ENCODE data around the gene ORAI3.

Gene ORAI3

DNA sequence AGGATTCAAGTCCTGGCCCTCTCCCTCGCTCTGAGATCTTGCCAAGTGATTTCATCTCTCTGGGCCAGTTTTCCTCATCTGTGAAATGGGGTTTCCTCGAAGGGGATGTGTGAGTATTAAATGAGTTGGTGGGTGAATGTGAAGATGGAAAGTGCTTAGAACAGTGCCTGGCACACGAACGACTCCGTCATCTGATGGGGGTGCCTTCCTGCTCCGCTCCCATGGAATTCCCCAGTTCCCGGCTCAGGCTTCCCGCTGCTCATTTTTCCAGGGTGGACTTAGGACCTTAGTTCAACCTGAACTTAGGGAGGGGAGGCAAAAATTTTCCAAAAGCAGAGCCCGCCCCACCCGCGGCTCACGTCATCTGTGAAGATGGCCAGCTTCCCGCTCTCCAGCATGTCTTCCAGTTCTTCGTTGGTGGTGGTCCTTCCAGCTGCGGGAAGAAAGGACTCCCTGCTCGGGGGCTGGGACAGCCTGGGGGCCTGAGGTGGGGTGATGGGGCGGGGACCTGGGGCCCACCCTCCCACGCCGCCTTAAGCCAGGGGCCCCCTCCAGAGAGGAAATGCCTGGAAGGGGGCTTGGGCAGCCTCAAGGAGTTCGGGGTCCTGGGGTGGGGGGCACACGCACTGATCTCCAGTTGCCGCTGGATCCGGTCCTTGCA is 47.6 kb downstream of the ORAI3 start (continued):
- no peak for TF ChIP-seq TCF7L2 (IDR thresholded peaks at IDR 0.05; ENCODE audit: borderline replicate concordance, low read depth, low read length)
- TF ChIP-seq ZNF837 (tag by site-specific recombination; IDR thresholded peaks at IDR 0.05): no peak

DNA sequence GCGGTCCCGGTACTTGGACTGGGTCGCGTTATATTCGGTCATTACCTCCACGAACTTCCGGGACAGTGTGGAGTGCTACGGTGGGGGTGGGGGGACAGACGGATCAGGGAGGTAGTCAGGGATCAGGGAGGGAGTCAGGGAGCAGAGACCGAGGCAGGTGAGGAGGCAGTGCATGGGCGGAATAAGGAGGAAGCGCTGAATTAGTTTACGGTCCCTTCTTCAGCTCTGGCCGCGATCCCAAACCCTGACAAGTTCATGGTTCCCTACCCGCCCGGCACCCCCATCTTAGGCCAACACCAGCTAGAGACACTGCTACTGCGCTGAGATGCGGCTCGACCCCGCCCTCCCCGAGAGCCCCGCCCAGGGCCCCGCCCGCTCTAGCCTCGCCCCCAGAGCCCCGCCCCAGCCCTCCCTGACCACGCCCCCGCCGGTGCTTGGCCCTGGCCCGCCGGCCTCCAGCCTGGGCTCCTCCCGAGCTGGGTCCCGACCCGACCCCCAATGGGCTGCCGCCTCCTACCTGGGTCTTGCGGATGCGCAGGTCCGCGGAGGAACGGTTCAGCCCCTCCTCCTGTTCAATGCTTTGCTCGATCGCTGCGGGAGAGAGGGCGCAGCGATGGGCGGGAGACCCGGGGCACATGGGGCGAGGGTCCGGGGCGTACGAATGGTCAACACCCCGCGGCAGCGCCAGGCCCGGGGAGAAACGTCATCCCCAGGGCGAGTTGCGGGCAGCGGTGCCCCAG is 48.3 kb downstream of the ORAI3 start:
- CTCF ChIA-PET: interaction anchor here (0.6 kb wide), 1 partner anchor 747 kb away, joined by 3 read pairs; no protein-coding TSS in a partner anchor
- peak overlapping the region; percentile 17; the same call in 1 of the 2 replicates for H3K27ac ChIP-seq (ENCODE audit: extremely low read depth, low read depth, low read length)
- TF ChIP-seq KLF9 (tag by site-specific recombination; IDR thresholded peaks at IDR 0.05; ENCODE audit: low read depth): peak; percentile 95
- no peak for TF ChIP-seq ZNF416 (tag by site-specific recombination; IDR thresholded peaks at IDR 0.05)
- TF ChIP-seq ZNF16 (tag by site-specific recombination; IDR thresholded peaks at IDR 0.05; ENCODE audit: low read depth): no peak
- TF ChIP-seq, protein P1, sequence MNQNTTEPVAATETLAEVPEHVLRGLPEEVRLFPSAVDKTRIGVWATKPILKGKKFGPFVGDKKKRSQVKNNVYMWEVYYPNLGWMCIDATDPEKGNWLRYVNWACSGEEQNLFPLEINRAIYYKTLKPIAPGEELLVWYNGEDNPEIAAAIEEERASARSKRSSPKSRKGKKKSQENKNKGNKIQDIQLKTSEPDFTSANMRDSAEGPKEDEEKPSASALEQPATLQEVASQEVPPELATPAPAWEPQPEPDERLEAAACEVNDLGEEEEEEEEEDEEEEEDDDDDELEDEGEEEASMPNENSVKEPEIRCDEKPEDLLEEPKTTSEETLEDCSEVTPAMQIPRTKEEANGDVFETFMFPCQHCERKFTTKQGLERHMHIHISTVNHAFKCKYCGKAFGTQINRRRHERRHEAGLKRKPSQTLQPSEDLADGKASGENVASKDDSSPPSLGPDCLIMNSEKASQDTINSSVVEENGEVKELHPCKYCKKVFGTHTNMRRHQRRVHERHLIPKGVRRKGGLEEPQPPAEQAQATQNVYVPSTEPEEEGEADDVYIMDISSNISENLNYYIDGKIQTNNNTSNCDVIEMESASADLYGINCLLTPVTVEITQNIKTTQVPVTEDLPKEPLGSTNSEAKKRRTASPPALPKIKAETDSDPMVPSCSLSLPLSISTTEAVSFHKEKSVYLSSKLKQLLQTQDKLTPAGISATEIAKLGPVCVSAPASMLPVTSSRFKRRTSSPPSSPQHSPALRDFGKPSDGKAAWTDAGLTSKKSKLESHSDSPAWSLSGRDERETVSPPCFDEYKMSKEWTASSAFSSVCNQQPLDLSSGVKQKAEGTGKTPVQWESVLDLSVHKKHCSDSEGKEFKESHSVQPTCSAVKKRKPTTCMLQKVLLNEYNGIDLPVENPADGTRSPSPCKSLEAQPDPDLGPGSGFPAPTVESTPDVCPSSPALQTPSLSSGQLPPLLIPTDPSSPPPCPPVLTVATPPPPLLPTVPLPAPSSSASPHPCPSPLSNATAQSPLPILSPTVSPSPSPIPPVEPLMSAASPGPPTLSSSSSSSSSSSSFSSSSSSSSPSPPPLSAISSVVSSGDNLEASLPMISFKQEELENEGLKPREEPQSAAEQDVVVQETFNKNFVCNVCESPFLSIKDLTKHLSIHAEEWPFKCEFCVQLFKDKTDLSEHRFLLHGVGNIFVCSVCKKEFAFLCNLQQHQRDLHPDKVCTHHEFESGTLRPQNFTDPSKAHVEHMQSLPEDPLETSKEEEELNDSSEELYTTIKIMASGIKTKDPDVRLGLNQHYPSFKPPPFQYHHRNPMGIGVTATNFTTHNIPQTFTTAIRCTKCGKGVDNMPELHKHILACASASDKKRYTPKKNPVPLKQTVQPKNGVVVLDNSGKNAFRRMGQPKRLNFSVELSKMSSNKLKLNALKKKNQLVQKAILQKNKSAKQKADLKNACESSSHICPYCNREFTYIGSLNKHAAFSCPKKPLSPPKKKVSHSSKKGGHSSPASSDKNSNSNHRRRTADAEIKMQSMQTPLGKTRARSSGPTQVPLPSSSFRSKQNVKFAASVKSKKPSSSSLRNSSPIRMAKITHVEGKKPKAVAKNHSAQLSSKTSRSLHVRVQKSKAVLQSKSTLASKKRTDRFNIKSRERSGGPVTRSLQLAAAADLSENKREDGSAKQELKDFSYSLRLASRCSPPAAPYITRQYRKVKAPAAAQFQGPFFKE (tag by site-specific recombination; IDR thresholded peaks at IDR 0.05; ENCODE audit: borderline replicate concordance): no peak
- TF ChIP-seq ZNF629 (tag by site-specific recombination; IDR thresholded peaks at IDR 0.05): no peak
- no peak for TF ChIP-seq ZNF558 (tag by site-specific recombination; IDR thresholded peaks at IDR 0.05)
- TF ChIP-seq, protein P2, sequence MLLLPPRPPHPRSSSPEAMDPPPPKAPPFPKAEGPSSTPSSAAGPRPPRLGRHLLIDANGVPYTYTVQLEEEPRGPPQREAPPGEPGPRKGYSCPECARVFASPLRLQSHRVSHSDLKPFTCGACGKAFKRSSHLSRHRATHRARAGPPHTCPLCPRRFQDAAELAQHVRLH (tag by site-specific recombination; IDR thresholded peaks at IDR 0.05): no peak
- peak; percentile 75; the same call in 1 of the 2 replicates for TF ChIP-seq KLF8 (tag by site-specific recombination; IDR thresholded peaks at IDR 0.05)
- no peak for TF ChIP-seq ZEB2 (tag by site-specific recombination; IDR thresholded peaks at IDR 0.05)
- no peak for TF ChIP-seq ZNF707 (tag by site-specific recombination; IDR thresholded peaks at IDR 0.05)
- TF ChIP-seq ZNF292 (tag by site-specific recombination; IDR thresholded peaks at IDR 0.05; ENCODE audit: borderline replicate concordance, low read depth): no peak
- TF ChIP-seq ZFHX2 (tag by site-specific recombination; conservative IDR thresholded peaks at IDR 0.05): 0 out of 2 replicates have a peak, but pooled peaks have one; percentile 11
- TF ChIP-seq ZNF311 (tag by site-specific recombination; IDR thresholded peaks at IDR 0.05; ENCODE audit: borderline replicate concordance): no peak
- TF ChIP-seq ZNF510 (tag by site-specific recombination; IDR thresholded peaks at IDR 0.05; ENCODE audit: insufficient replicate concordance): no peak
- peak; percentile 27; the same call in 1 of the 2 replicates for TF ChIP-seq GLIS1 (tag by site-specific recombination; IDR thresholded peaks at IDR 0.05)
- no peak for TF ChIP-seq ZNF211 (tag by site-specific recombination; IDR thresholded peaks at IDR 0.05; ENCODE audit: low read depth)
- TF ChIP-seq KLF1 (tag by site-specific recombination; IDR thresholded peaks at IDR 0.05): peak; percentile 84
- no peak for TF ChIP-seq WT1 (tag by site-specific recombination; IDR thresholded peaks at IDR 0.05)
- TF ChIP-seq FEZF1 (tag by site-specific recombination; IDR thresholded peaks at IDR 0.05): no peak
- TF ChIP-seq, protein P3, sequence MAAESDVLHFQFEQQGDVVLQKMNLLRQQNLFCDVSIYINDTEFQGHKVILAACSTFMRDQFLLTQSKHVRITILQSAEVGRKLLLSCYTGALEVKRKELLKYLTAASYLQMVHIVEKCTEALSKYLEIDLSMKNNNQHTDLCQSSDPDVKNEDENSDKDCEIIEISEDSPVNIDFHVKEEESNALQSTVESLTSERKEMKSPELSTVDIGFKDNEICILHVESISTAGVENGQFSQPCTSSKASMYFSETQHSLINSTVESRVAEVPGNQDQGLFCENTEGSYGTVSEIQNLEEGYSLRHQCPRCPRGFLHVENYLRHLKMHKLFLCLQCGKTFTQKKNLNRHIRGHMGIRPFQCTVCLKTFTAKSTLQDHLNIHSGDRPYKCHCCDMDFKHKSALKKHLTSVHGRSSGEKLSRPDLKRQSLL (tag by site-specific recombination; IDR thresholded peaks at IDR 0.05): no peak
- no peak for TF ChIP-seq TRIM28 (IDR thresholded peaks at IDR 0.05; ENCODE audit: borderline replicate concordance, low read length)
- TF ChIP-seq, protein P4, sequence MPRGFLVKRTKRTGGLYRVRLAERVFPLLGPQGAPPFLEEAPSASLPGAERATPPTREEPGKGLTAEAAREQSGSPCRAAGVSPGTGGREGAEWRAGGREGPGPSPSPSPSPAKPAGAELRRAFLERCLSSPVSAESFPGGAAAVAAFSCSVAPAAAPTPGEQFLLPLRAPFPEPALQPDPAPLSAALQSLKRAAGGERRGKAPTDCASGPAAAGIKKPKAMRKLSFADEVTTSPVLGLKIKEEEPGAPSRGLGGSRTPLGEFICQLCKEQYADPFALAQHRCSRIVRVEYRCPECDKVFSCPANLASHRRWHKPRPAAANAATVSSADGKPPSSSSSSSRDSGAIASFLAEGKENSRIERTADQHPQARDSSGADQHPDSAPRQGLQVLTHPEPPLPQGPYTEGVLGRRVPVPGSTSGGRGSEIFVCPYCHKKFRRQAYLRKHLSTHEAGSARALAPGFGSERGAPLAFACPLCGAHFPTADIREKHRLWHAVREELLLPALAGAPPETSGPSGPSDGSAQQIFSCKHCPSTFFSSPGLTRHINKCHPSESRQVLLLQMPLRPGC (tag by site-specific recombination; IDR thresholded peaks at IDR 0.05): 0 out of 2 replicates have a peak, but pooled peaks have one; percentile 31
- TF ChIP-seq ZNF670 (tag by site-specific recombination; IDR thresholded peaks at IDR 0.05; ENCODE audit: low read depth): no peak
- TF ChIP-seq, protein P5, sequence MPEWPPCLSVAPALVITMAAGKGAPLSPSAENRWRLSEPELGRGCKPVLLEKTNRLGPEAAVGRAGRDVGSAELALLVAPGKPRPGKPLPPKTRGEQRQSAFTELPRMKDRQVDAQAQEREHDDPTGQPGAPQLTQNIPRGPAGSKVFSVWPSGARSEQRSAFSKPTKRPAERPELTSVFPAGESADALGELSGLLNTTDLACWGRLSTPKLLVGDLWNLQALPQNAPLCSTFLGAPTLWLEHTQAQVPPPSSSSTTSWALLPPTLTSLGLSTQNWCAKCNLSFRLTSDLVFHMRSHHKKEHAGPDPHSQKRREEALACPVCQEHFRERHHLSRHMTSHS (tag by site-specific recombination; IDR thresholded peaks at IDR 0.05): no peak

More for the DNA sequence above, 48.3 kb downstream of the ORAI3 start:
- peak overlapping the region; percentile 47 for H3K4me3 ChIP-seq (ENCODE audit: low read depth, low read length)
- no peaks in the 10 kb centered on the region for H3K36me3 ChIP-seq (ENCODE audit: control insufficient read depth in 2 of 2, insufficient read depth in 1 of 2, low read length in 2 of 2)
- POLR2A ChIA-PET: interaction anchor here (0.5 to 1.2 kb wide), 8 partner anchors 11 to 169 kb away, joined by 3 to 5 read pairs (median 3); no protein-coding TSS in a partner anchor
- no peaks in the 10 kb centered on the region for H3K9me3 ChIP-seq (ENCODE audit: control insufficient read depth, insufficient read depth, low read depth, low read length)
- peaks cover 5% of the 10 kb centered on the region for H3K4me1 ChIP-seq (ENCODE audit: control insufficient read depth, insufficient read depth, low read length)
